ENCODE results near the gene ITGA6.

DNA sequence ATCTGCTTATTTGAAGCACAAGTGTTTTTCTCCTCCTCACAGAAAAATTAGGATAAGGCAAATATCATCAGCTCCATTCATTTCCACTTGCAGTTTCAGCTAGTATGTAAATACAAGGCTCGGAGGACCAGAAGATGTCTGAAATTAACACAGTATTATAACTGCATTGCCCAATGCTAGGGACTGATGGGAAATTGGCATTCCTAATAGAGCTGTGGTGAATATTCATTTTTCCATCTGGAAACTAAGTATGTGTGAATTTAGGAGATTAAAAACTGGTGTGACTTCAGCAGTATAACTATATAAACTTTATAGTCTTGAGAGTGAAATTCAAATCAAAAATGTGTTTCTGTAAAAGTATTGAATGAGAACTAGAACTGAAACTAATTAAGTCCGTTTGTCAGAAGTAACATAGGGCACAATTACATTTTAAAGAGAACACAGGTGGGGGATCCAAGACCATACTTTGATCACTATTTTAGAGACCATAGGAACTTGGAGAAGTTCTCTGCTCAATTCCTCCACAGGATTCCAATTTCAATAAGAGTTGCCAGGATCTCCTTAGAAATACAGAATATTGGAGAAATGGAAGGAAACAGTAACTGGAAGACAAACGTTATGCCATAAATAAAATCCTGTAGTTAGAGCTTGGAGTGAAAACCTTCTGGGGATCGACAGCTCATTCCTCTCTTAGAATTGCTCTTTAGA, 12.1 kb upstream of the ITGA6 start:
- TF ChIP-seq EZH2 (IDR thresholded peaks at IDR 0.05; ENCODE audit: borderline replicate concordance, low read length), result no peak
- TF ChIP-seq, protein P1, sequence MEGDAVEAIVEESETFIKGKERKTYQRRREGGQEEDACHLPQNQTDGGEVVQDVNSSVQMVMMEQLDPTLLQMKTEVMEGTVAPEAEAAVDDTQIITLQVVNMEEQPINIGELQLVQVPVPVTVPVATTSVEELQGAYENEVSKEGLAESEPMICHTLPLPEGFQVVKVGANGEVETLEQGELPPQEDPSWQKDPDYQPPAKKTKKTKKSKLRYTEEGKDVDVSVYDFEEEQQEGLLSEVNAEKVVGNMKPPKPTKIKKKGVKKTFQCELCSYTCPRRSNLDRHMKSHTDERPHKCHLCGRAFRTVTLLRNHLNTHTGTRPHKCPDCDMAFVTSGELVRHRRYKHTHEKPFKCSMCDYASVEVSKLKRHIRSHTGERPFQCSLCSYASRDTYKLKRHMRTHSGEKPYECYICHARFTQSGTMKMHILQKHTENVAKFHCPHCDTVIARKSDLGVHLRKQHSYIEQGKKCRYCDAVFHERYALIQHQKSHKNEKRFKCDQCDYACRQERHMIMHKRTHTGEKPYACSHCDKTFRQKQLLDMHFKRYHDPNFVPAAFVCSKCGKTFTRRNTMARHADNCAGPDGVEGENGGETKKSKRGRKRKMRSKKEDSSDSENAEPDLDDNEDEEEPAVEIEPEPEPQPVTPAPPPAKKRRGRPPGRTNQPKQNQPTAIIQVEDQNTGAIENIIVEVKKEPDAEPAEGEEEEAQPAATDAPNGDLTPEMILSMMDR (conservative IDR thresholded peaks at IDR 0.05 in 1 of 2, IDR thresholded peaks at IDR 0.05 in 1 of 2; ENCODE audit: extremely low read depth in 1 of 2, insufficient read depth in 1 of 2, low read depth in 1 of 2, low read length in 2 of 2), result no peak
